ENCODE results near the gene PABPN1L.

The PABPN1L gene

GRCh38 chr16:88862968-88863367, 3.5 kb downstream of the PABPN1L start:
- DNase-seq (ENCODE audit: low read depth, low spot score), result no peak
- TF ChIP-seq, protein P1, sequence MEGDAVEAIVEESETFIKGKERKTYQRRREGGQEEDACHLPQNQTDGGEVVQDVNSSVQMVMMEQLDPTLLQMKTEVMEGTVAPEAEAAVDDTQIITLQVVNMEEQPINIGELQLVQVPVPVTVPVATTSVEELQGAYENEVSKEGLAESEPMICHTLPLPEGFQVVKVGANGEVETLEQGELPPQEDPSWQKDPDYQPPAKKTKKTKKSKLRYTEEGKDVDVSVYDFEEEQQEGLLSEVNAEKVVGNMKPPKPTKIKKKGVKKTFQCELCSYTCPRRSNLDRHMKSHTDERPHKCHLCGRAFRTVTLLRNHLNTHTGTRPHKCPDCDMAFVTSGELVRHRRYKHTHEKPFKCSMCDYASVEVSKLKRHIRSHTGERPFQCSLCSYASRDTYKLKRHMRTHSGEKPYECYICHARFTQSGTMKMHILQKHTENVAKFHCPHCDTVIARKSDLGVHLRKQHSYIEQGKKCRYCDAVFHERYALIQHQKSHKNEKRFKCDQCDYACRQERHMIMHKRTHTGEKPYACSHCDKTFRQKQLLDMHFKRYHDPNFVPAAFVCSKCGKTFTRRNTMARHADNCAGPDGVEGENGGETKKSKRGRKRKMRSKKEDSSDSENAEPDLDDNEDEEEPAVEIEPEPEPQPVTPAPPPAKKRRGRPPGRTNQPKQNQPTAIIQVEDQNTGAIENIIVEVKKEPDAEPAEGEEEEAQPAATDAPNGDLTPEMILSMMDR (IDR thresholded peaks at IDR 0.05; ENCODE audit: low read depth, low read length), result no peak
- in situ Hi-C loops (cut with HindIII; ENCODE audit: low sequenced_read_pairs), result no loop called here
- no peak overlapping the region for H3K4me3 ChIP-seq (ENCODE audit: low read depth, low read length)

DNA sequence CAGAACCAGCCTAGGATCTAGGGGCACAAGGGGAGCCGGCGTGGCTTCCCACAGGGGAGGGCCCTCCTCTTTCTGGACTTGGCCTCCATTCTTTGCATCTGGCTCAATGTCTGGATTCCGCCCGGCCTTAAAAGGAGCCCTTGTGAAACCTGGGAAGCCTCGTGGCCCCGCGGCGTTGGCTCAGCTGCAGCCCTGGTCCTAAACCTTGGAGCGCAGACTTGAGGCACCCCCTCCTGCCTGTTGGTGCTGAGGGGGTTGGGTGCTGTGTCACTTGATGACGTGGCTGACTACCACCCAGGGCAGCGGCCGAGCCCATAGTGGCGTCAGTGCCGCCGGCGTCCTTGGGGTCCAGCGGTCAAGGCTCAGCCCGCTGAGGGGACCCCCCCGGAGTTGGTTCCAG, 5.1 kb downstream of the PABPN1L start:
- TF ChIP-seq, protein P1 (IDR thresholded peaks at IDR 0.05; ENCODE audit: low read depth, low read length), result no peak
- in situ Hi-C loops (cut with HindIII; ENCODE audit: low sequenced_read_pairs), result no loop called here
- no peak for DNase-seq (ENCODE audit: low read depth, low spot score)
- H3K4me3 ChIP-seq (ENCODE audit: low read depth, low read length), result no peak overlapping the region

DNA sequence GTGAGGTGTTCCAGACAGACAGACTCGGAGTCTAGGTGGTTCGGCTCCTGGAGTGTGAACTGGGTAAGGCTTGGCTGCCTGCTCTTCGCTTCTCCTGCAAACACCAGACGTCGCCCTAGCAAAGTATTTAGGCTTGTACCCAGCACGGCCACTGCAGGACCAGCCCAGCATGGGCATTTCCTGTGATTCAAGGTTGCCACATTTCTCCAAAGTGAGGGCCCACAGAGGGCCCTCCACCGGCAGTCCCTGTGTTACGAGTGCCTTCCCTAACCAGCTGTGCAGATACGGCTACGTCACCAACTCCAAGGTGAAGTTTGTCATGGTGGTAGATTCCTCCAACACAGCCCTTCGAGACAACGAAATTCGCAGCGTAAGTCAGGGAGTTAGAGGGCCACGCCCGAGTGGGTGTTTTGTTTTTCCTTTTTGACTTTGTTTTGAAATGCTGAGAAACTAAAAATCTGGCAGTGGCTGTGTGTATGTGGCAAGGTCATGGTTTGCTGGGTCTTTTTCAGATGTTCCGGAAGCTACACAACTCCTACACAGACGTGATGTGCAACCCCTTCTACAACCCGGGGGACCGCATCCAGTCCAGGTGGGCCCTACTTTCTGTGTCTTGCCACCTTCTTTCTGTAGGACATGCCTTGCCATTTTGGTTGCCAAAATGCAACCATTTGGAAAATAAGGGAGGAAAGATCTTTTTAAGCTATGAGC, 6.9 kb downstream of the PABPN1L start:
- H3K4me3 ChIP-seq (ENCODE audit: low read depth, low read length), result no peak overlapping the region
- in situ Hi-C loops (cut with HindIII; ENCODE audit: low sequenced_read_pairs), result no loop called here
- TF ChIP-seq, protein P1 (IDR thresholded peaks at IDR 0.05; ENCODE audit: low read depth, low read length), result no peak
- no peak for DNase-seq (ENCODE audit: low read depth, low spot score)

DNA sequence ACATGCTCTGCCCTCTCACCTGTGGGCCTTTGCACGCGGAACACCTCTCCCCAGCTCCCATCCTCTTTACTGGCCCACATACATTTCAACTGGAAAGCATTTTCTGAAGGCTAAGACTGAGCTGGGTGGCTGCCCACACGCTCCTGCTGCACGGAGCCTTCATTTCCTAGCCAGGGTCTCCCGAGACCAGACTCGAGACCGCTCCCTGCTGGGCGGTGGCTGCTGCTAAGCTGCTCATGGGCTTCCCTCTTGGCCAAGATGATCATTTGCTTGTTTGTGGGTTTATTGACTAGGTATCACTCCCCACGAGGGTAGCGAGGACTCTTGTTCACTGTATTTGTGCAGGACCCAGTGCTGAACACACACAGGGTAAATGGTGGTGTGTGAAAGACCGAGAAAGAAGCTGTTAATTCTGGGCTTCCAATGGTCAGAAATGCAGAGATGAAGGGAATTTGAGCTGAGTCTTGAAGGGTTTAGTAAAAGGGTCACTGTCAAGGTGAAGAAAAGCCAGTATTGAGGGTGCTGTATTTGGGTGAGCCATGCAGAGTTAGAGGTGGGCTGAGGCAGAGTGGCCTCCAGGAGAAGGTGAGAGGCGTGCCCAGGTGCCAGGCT, 8.6 kb downstream of the PABPN1L start:
- in situ Hi-C loops (cut with HindIII; ENCODE audit: low sequenced_read_pairs), result no loop called here
- peak overlapping the region; percentile 98 for H3K4me3 ChIP-seq (ENCODE audit: low read depth, low read length)

GRCh38 chr16:88856828-88857727, 9.4 kb downstream of the PABPN1L start, which contains the start of the genes GALNS and TRAPPC2L:
TSS of gene GALNS (minus strand) at chr16:88856947. CDS start at chr16:88856877, 70 bp downstream.
TSS of gene TRAPPC2L (plus strand) at chr16:88857127. CDS start at chr16:88857151, 24 bp downstream.
- TF ChIP-seq, protein P1 (IDR thresholded peaks at IDR 0.05; ENCODE audit: low read depth, low read length), result no peak
- in situ Hi-C loops (cut with HindIII; ENCODE audit: low sequenced_read_pairs), result no loop called here
- peak; percentile 93 for DNase-seq (ENCODE audit: low read depth, low spot score)
- peak within 1 kb of the TSS; percentile 98 for H3K4me3 ChIP-seq (ENCODE audit: low read depth, low read length)

More for the DNA sequence above, 8.6 kb downstream of the PABPN1L start:
- peak; percentile 69 for DNase-seq (ENCODE audit: low read depth, low spot score)
- TF ChIP-seq, protein P1 (IDR thresholded peaks at IDR 0.05; ENCODE audit: low read depth, low read length), result peak; percentile 87

GRCh38 chr16:88856122-88856827, 10.2 kb downstream of the PABPN1L start:
- TF ChIP-seq, protein P1 (IDR thresholded peaks at IDR 0.05; ENCODE audit: low read depth, low read length), result no peak
- in situ Hi-C loops (cut with HindIII; ENCODE audit: low sequenced_read_pairs), result no loop called here
- DNase-seq (ENCODE audit: low read depth, low spot score), result no peak
- H3K4me3 ChIP-seq (ENCODE audit: low read depth, low read length), result peak overlapping the region; percentile 62
